D341Med (cell line): ENCODE data around the gene MAML3.
A peak's percentile ranks its signal among the peaks of the same experiment; 100 is the strongest.

Experiments
- DNase-seq: peaks from one replicate; pipeline ENCODE4 v3.0.0; 2012; ENCODE audit warnings: low spot score

Gene MAML3

DNA sequence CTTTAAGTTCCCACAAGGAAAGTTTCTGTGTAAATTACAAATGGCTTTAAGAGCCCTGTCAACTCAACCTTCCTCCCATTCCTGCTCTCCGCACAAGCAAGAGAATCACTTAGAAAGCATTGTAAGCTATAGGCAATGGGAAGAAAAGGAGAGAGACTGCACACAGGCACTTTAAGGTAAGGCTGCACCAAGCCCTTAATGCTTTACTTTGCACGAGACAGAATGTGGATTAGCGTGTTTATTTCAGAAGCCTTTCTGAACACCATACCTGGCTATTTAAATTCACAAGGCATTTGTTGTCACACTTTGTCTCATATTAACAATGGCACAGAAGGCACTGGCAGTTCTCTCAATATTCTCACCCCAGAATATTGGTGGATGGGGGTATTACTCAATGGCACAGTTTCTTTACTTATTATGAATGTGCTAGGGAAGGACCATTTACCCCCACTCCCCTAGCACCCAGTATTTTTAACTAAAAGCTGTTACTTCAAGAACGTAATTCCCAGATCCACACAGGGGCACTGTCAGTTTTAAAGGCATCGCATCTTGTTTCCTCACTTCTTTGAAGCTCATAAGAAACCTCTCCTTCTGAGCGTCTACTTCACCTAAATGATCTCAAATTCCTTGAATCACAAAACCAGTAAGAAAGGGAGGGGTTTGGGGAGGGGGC, 150.0 kb downstream of the MAML3 start:
- no peak for DNase-seq

GRCh38 chr4:140000232-140000631, 153.8 kb downstream of the MAML3 start:
- no peak for DNase-seq

GRCh38 chr4:139988863-139989765, 164.9 kb downstream of the MAML3 start:
- DNase-seq = no peak

GRCh38 chr4:139987502-139987850, 166.5 kb downstream of the MAML3 start:
- DNase-seq = no peak

GRCh38 chr4:139986689-139987501, 167.1 kb downstream of the MAML3 start:
- DNase-seq = no peak

DNA sequence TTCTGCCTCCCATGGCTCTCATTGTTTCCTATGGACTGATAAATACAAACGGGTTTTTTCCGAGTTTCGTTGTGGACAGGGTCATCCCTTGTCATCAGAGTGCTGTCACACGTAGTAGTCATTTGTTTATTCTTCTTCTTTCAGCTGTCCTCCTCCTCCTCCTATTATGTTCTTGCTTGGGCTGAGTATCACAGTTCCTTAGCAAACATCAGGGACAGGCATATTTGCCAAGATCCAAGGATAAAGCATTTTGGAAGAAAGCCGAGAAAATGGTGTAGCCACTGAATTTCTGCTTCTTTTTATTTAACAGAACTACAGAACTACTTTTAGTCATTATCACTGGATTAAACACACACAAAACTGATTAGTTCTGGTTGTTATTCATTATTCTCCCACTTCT, 167.9 kb downstream of the MAML3 start:
- DNase-seq = no peak

- peak; percentile 62 for DNase-seq
Measured at GRCh38 chr4:139985401-139985800, 168.6 kb downstream of the MAML3 start.

DNA sequence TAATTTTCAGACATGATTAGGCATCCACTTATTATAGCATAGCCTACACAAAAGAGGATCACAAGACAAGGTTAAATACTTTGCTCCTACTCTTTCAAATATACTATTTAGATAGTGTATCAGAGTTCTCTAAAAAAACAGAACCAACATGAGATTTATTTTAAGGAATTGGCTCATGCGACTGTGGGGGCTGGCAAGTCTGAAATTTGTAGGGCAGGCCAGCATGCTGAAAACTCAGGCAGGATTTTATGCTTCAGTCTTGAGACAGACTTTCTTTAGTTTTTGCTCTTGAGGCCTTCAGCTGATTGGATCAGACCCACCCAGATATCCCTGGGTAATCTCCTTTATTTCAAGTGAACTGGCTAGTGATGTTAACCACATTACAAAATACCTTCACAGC, 169.5 kb downstream of the MAML3 start:
- no peak for DNase-seq

GRCh38 chr4:139978692-139979091, 175.3 kb downstream of the MAML3 start:
- DNase-seq = no peak

DNA sequence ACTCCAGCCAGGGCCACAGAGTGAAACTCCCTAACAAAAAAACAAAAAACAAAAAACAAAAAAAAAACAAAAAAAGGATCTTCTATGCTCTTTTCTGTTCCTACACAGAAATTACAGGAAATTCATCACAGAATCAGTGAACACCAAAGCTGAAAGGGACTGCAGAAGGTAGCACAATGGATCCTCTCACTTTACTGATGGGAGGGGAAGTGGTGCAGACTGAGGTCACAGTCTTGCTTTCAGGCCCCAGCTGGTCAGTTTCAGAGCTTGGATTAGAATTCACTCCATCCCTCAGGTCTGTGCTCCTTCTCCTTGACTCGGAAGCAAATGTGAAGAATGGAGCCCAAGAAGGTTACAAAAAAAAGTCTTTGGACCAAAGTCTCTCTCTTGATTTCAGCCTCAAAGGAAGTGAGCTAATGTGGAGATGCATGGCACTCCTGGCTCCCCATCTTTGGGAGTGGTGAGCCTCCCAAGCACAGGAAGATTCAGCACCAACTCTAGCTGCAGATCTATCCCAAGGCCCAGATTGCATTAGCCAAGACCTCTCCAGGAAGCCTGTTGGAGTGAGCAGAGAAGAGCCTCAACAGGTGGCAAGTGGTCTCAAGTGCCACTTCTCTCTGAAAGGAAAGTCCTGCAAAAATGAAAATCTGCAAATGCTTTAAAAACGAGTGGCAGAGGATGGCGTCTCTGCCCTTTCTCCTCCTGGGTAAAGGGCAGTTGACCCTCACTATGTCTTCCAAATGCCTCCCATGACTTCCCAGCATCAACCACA, 176.0 kb downstream of the MAML3 start:
- DNase-seq = no peak

- no peak for DNase-seq
Measured at GRCh38 chr4:139975830-139976272, 178.1 kb downstream of the MAML3 start.

- DNase-seq = no peak
Measured at GRCh38 chr4:139973616-139974015, 180.4 kb downstream of the MAML3 start.

- DNase-seq = no peak
Measured at GRCh38 chr4:139973015-139973414, 181.0 kb downstream of the MAML3 start.

- DNase-seq = no peak
Measured at GRCh38 chr4:139972305-139972704, 181.7 kb downstream of the MAML3 start.

DNA sequence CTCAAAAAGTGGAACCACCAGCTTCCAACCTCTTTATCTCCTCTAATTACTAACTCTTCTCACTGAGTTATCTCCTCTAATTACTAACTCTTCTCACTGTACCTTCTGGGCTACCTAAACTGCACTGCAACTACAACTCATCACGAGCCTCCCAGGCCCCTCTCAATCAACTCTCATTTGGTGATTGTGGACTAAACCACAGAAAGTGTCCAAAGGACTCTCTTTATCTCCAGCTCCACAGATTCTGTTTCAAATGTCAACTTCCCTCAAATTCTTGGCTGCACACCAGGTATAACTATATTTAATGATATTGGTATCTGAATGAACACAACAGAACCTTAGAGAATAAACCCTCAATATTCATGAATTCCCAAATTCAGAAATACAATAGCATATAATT, 182.9 kb downstream of the MAML3 start:
- no peak for DNase-seq

- no peak for DNase-seq
Measured at GRCh38 chr4:139969635-139970266, 184.2 kb downstream of the MAML3 start.

DNA sequence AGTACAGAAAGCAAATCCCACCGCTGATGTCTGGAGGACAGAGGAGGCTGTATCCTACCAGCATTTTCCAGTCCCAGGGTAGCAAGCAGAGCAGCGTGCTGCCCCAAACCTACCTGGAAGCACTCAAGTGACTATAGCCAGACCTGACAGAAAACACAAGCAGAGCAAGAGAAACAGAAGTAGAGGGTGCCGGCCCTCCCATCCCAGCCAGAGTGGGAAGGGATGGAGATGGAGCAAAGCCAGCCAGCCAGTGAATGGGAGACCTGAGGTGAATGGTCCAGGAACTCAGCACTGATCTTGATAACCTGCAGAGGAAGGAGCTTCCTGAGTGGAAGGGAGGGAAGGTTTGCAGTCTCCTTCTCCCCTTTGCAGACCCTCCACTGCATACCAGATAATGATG, 185.2 kb downstream of the MAML3 start:
- DNase-seq = no peak

GRCh38 chr4:139966383-139966782, 187.6 kb downstream of the MAML3 start:
- DNase-seq = no peak

DNA sequence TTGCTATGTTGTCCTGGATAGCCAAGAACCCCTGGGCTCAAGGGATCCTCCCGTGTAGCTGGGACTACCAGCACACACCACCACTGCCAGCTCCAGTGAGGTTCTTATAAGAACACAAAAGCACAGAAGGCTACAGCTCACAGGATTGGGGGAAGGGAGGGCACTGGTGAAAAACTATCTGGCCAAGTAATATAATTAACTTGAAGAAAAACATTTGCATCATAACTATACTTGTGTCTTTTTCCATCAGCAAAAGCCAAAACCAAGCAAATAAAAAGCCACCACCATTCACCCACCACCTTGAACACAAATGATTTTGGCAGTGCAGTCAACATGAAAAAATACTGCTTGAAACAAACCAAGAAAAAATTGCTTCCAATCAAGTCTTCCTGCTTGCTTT, 188.2 kb downstream of the MAML3 start:
- no peak for DNase-seq

GRCh38 chr4:139963708-139964107, 190.3 kb downstream of the MAML3 start:
- no peak for DNase-seq

GRCh38 chr4:139962130-139962684, 191.8 kb downstream of the MAML3 start:
- no peak for DNase-seq
